ENCODE results near the gene DGKD. TPM values are rescaled to one million over a fixed set of nuclear protein-coding genes. Genes with fewer than 3 reads are reported as not detected.

The DGKD gene
- total and polyA plus RNA-seq, 9 of the 15 experiments (the other 6 are each of a cell fraction or from before 2014, with no cell fraction given): 0.52 to 29.5 (median 10.6) TPM

- Histone ChIP-seq H3K27me3 (ENCODE audit: control insufficient read depth in 2 of 2, insufficient read depth in 2 of 2, low read length in 2 of 2) (no peaks in the 10 kb centered on the region), H3K4me3 (no peak overlapping the region), H3K36me3 (ENCODE audit: control insufficient read depth, insufficient read depth, low read length) (no peaks in the 10 kb centered on the region), H3K9me1 (ENCODE audit: control insufficient read depth, insufficient read depth, low read length) (no peaks in the 10 kb centered on the region), H2AFZ (ENCODE audit: low read depth, low read length) (no peak overlapping the region), H4K20me1 (replicated peaks; ENCODE audit: control insufficient read depth, insufficient read depth, low read length) (no peaks in the 10 kb centered on the region), H3K4me1 (replicated peaks in 1 of 2; ENCODE audit: control insufficient read depth in 2 of 2, insufficient read depth in 2 of 2, low read length in 2 of 2) (no peaks in the 10 kb centered on the region), H3K27ac (ENCODE audit: extremely low read depth, low read depth, low read length) (no peak overlapping the region), H3K9me3 (replicated peaks; ENCODE audit: control insufficient read depth, insufficient read depth, low read depth, low read length) (no peaks in the 10 kb centered on the region), H3K9ac (ENCODE audit: insufficient read depth in 1 of 2, low read depth in 2 of 2, low read length in 2 of 2) (no peak overlapping the region), H3K79me2 (ENCODE audit: control insufficient read depth, insufficient read depth, low read length) (no peaks in the 10 kb centered on the region), H3K4me2 (ENCODE audit: insufficient read depth, low read length) (no peak overlapping the region)
- FAIRE-seq: no peak
- BruUV-seq (replicated peaks): no TSS peak
- 88% methylated on average over 1 of the region's 2 CpGs for WGBS (ENCODE audit: insufficient coverage, low coverage, missing lambda C conversion rate)
- no peak for ATAC-seq
- in situ Hi-C loops (cut with MboI): no loop called here
- no peak for DNase-seq (ENCODE audit: extremely low read depth in 1 of 4, low spot score in 3 of 4)
- intact Hi-C loops (cut with micrococcal nuclease): no loop called here
- ChIA-PET CTCF (ENCODE audit: low intra/inter-chr PET ratio) (no interaction called here), POLR2A (interaction anchor here (0.5 kb wide), 1 partner anchor 360 kb away, joined by 3 read pairs; no protein-coding TSS in a partner anchor)
- no peak for TF ChIP-seq IRF9 (tag; IDR thresholded peaks at IDR 0.05)
- TF ChIP-seq CUX1 (CRISPR knock-in tag; IDR thresholded peaks at IDR 0.05): no peak
- no peak for TF ChIP-seq ZFP36 (IDR thresholded peaks at IDR 0.05; ENCODE audit: low read depth, low read length, partially characterized antibody)
- no peak for TF ChIP-seq PHTF2 (CRISPR knock-in tag; IDR thresholded peaks at IDR 0.05)
- no peak for TF ChIP-seq SMC3 (conservative IDR thresholded peaks at IDR 0.05; ENCODE audit: insufficient read depth, low read depth, low read length)
- TF ChIP-seq ZBTB11 (CRISPR knock-in tag; IDR thresholded peaks at IDR 0.05): no peak
- no peak for TF ChIP-seq MYBL2 (IDR thresholded peaks at IDR 0.05; ENCODE audit: low read depth)
- no peak for TF ChIP-seq MYBL2 (CRISPR knock-in tag; IDR thresholded peaks at IDR 0.05; ENCODE audit: borderline replicate concordance)
- TF ChIP-seq GATAD2A (IDR thresholded peaks at IDR 0.05): no peak
- TF ChIP-seq ZBTB1 (CRISPR knock-in tag; IDR thresholded peaks at IDR 0.05; ENCODE audit: borderline replicate concordance, low read depth): no peak
- TF ChIP-seq TGIF2 (CRISPR knock-in tag; IDR thresholded peaks at IDR 0.05): no peak
- no peak for TF ChIP-seq CBFA2T2 (conservative IDR thresholded peaks at IDR 0.05)
- TF ChIP-seq SIX5 (IDR thresholded peaks at IDR 0.05; ENCODE audit: borderline replicate concordance in 1 of 2, insufficient read depth in 1 of 2, low read depth in 1 of 2, low read length in 2 of 2): no peak
Observed at GRCh38 chr2:233497692-233498091, 143.4 kb downstream of the DGKD start.
